Ascending aorta (tissue), 2 donors: ENCODE measurements around the gene RNF214. TPM values are rescaled to one million over a fixed set of nuclear protein-coding genes. Genes with fewer than 3 reads are reported as not detected.

Experiments used
- DNase-seq, 2 donors: peaks; one replicate each; pipeline ENCODE4 v3.0.0-alpha.2; 2019; ENCODE audit warnings: low spot score in 2 of 2
- H3K27ac ChIP-seq, 2 donors: fragments of 200-600 bp; sonication (generic); one replicate each; pipeline ENCODE4 v1.5.1; 2016 to 2017; ENCODE audit warnings: mild to moderate bottlenecking in 1 of 2
- H3K27me3 ChIP-seq: fragments of 200-600 bp; sonication (generic); one replicate; pipeline ENCODE4 v1.5.1; 2017
- H3K36me3 ChIP-seq, 2 donors: fragments of 200-600 bp; sonication (generic); one replicate each; pipeline ENCODE4 v1.5.1; 2016
- H3K4me1 ChIP-seq, 2 donors: fragments of 200-600 bp; sonication (generic); one replicate each; pipeline ENCODE4 v1.5.1; 2016 to 2017; ENCODE audit warnings: mild to moderate bottlenecking in 1 of 2
- H3K4me3 ChIP-seq, 2 donors: fragments of 200-600 bp; sonication (generic); one replicate each; pipeline ENCODE4 v1.5.1; 2016 to 2017; ENCODE audit warnings: mild to moderate bottlenecking in 1 of 2
- H3K9me3 ChIP-seq, 2 donors: fragments of 200-600 bp; sonication (generic); one replicate each; pipeline ENCODE4 v1.5.1; 2016
- intact Hi-C: fragments of 100-400 bp; cut with DNase I; formaldehyde crosslinking; loops from one replicate; pipeline ENCODE4 v1.15.1; 2023
- total RNA-seq: library from RNA; depleted of rRNA; stranded (reverse); fragments of >200 nt; gene quantifications from one replicate; pipeline ENCODE4 v1.1.0, GENCODE V29; 2016
- TF ChIP-seq, protein P1 (sequence below), 3 experiments: fragments of 200-600 bp in 2 of 3; fragments of 450-650 bp in 1 of 3; sonication (generic) in 2 of 3; IDR thresholded peaks; one replicate each; pipeline ENCODE4 v1.5.1; 2016 to 2019; ENCODE audit warnings: antibody characterized with exemption in 3 of 3, mild to moderate bottlenecking in 1 of 3, moderate library complexity in 1 of 3

The RNF214 gene
- total RNA-seq, 1 donor from 2014 or later: 0.53 TPM

DNA sequence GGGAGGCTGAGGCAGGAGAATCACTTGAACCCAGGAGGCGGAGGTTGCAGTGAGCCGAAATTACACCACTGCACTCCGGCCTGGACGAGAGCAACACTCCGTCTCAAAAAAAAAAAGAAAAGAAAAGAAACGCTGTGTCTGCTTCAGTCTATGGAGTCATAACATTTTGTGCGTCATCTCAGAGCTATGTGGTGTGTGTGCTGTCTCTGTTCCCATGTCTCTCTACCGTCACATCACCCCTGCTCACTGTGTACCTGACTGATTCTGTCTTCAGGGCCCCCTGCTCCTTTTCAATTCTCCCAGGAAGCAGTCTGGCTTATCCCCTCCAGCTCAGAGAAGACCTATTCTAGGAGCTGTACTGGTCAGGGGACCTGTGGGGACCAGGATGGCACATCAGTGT, 65.7 kb downstream of the RNF214 start:
- Histone ChIP-seq H3K4me3 (no peak overlapping the region), H3K27me3 (no peaks in the 10 kb centered on the region), H3K36me3 (peaks cover 10 to 18% of the 10 kb centered on the region in 2 donors), H3K9me3 (no peaks in the 10 kb centered on the region), H3K27ac (no peak overlapping the region), H3K4me1 (peaks cover 2 to 3% of the 10 kb centered on the region in 2 donors)
- intact Hi-C loops: no loop called here
- DNase-seq: no peak
- TF ChIP-seq, protein P1, sequence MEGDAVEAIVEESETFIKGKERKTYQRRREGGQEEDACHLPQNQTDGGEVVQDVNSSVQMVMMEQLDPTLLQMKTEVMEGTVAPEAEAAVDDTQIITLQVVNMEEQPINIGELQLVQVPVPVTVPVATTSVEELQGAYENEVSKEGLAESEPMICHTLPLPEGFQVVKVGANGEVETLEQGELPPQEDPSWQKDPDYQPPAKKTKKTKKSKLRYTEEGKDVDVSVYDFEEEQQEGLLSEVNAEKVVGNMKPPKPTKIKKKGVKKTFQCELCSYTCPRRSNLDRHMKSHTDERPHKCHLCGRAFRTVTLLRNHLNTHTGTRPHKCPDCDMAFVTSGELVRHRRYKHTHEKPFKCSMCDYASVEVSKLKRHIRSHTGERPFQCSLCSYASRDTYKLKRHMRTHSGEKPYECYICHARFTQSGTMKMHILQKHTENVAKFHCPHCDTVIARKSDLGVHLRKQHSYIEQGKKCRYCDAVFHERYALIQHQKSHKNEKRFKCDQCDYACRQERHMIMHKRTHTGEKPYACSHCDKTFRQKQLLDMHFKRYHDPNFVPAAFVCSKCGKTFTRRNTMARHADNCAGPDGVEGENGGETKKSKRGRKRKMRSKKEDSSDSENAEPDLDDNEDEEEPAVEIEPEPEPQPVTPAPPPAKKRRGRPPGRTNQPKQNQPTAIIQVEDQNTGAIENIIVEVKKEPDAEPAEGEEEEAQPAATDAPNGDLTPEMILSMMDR (IDR thresholded peaks at IDR 0.05): no peak

DNA sequence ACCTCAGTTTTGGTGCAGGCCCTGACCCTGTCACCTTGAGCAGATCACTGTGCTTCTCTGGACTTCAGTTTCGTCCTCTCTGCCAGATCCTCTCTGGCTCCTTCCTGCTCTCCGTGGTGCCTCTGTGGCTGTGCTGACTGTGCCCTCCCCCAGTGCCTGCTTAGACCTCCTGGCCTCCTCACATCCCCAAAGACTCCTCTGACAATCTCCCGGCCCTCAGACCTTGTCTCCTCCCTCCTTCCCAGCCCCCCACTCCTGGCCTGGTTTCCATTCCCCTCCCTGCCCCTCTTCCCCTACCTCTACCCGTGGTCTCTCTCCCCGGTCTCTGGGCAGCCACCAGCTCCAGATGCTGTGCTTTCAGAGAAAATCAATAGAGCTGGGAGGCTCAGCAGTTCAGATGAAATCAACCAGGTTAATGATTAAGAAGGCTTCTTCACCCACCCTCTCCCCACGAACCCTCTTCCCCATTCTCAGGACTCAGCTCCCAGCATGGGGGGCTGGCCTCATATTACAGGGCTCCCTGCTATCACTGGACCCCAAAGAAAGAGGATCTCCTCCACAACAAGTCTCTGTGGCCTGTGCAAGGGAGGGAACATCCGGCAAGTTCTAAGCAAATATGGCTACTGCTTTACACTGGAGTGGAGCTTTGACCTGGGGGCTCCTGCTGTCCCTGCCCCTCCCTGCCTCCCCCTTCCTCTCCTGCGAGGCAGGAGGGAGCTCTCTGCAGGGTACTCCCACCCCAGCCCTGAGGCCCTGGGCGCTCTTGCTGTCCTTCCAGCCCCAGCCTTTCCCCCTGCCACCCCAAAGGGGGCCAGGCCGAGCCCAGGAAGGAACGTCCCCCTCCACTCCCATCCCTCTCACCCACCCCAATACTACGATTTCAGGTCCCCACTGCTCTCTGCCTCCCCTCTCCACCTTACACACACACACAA, 67.1 kb downstream of the RNF214 start:
- Histone ChIP-seq H3K9me3 (no peaks in the 10 kb centered on the region), H3K36me3 (peaks cover 0 to 5% of the 10 kb centered on the region in 2 donors), H3K27ac (no peak overlapping the region), H3K27me3 (no peaks in the 10 kb centered on the region), H3K4me1 (peaks cover 2 to 3% of the 10 kb centered on the region in 2 donors), H3K4me3 (peak overlapping the region in 1 of 2 donors; percentile 41)
- peak in 1 of 2 donors; percentile 53 for DNase-seq
- intact Hi-C loops: no loop called here
- TF ChIP-seq, protein P1 (IDR thresholded peaks at IDR 0.05): no peak

DNA sequence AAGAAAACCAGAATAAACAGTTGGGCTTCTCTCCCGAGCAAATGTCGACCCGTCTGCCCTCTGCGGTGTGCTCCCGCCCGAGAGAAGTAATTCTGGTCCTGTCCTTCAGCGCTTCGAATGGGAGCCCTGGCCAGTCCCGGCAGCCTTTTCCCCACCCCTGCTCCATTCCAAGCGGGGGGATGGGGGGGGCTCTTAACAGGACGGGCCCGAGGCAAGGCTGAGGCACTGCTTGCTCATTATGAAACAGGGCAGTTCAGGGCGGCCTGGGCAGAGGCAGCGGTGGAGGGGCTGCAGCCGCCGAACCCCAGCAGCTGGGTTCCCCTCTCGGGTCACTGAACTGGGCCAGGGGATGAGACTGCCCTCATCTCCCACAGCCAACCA, 67.8 kb downstream of the RNF214 start:
- peak overlapping the region in 1 of 2 donors; percentile 41 for H3K4me3 ChIP-seq
- H3K36me3 ChIP-seq: no peaks in the 10 kb centered on the region
- no peak overlapping the region for H3K27ac ChIP-seq
- H3K9me3 ChIP-seq: no peaks in the 10 kb centered on the region
- peak in 1 of 2 donors; percentile 68 for DNase-seq
- intact Hi-C loops: no loop called here
- TF ChIP-seq, protein P1 (IDR thresholded peaks at IDR 0.05): no peak
- H3K4me1 ChIP-seq: peaks cover 2 to 3% of the 10 kb centered on the region in 2 donors
- no peaks in the 10 kb centered on the region for H3K27me3 ChIP-seq

DNA sequence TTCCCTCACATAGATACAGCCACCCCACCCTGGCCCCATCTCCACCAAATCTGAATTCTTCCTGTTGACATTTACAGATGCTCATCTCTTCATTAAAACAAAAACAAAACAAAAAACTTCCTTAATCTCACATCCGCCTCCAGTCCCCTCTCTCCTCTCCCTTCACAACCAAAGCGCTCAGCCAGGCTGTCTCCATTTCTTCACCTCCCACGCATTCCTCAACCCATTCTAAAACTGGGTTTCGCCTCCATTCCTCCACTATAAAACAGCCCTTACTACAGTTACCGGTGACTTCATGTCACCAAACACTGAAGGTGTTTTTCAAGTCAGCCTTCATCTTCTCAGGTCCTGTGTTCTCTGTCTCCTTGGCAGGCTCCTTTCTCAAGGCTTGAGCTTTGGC, 68.3 kb downstream of the RNF214 start:
- Histone ChIP-seq H3K27me3 (no peaks in the 10 kb centered on the region), H3K4me3 (peak overlapping the region in 1 of 2 donors; percentile 41), H3K4me1 (peaks cover 2 to 3% of the 10 kb centered on the region in 2 donors), H3K27ac (no peak overlapping the region), H3K9me3 (no peaks in the 10 kb centered on the region), H3K36me3 (no peaks in the 10 kb centered on the region)
- intact Hi-C loops: no loop called here
- no peak for DNase-seq
- TF ChIP-seq, protein P1 (IDR thresholded peaks at IDR 0.05): no peak

DNA sequence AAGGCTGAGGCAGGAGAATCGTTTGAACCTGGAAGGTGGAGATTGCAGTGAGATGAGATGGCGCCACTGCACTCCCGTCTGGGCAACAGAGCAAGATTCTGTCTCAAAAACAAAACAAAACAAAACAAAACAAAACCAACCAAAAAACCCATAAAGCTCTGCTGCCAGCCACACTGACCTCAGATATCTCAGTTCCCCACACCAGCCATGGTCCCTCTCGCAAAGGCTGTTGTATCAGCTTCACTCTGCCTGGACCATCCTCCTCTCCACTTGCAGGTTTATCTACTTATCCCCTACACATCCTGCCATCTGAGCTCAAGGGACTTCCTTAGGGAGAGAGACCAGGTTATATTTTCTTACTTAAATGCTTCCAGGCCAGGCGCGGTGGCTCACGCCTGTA, 69.8 kb downstream of the RNF214 start:
- intact Hi-C loops: no loop called here
- Histone ChIP-seq H3K27ac (no peak overlapping the region), H3K9me3 (no peaks in the 10 kb centered on the region), H3K4me3 (no peak overlapping the region), H3K4me1 (peaks cover 2 to 3% of the 10 kb centered on the region in 2 donors), H3K27me3 (no peaks in the 10 kb centered on the region), H3K36me3 (no peaks in the 10 kb centered on the region)
- DNase-seq: no peak
- TF ChIP-seq, protein P1 (IDR thresholded peaks at IDR 0.05): no peak
